ENCODE data around the gene CSTF3.
A peak's percentile ranks its signal among the peaks of the same experiment; 100 is the strongest.
"Not testable (repeated sequence)": the region's sequence is repeated elsewhere in the genome, so short reads cannot be mapped to it uniquely, and the experiment has no call there.

CSTF3 gene

DNA sequence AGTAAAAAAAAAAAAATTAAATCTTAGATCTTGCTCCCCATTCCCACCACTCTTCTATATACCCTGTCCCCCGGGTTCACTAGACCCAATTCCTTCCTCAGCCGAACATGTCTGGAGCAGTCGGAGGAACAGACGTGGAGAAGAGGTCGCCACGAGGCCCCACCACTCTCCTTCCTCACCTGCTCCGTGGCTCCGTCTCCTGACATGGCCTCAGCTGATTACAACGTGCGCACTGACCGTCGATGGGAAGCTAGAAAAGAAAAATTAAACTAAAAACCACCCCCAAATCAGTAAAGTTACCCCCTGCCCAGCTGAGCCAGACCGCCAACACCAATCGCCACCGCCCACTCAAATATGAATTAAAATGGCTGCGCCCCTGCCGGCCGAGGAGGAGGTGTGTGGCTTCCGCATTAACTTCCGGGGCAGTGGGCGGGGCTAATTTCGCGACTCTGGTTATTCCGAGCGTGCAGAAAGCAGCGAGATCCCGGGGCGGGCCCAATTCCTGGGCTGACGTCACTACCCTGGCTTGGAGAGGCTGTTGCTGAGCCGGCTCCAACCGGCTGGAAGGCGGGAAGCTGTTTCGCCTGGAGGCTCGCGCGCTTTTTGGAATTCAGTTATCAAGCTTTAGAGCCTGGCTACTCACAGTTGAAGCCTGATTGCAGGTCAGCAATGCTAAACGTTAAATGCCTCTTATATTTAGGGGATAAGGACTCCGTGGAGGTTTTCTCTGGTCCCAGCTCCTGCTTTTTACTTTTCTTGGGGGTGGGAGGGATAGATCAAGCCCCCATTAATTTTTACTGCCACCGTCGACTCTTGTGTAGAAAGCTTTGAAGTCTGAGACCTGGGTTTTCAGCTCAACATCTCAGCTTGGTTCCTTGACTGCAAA is at the start of gene CSTF3:
TSS of gene CSTF3 (minus strand) at position 361 of the 886 bp plus-strand sequence. CDS start at position 206, 155 bp downstream.
- DNase-seq (ENCODE audit: low spot score): peak; percentile 99

DNA sequence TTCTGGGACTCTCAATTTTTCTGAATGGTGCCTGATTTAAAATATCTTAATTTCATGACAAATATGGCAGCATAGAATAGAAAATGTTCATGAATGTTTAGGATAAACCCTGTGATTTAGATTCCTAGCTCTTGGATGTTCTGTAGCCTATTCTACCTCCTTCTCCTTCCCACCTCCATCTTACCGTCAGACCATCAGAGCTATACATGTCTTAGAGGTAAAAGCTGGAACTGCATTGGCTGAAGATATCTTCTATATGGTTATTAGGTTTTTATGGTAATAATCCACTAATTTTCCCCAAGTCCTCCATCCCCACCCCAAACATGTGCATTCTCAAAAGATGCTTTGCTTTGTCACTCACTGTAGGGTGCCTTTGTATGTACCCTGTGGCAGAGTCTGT is 46.9 kb upstream of the CSTF3 start:
- DNase-seq (ENCODE audit: low spot score): no peak

DNA sequence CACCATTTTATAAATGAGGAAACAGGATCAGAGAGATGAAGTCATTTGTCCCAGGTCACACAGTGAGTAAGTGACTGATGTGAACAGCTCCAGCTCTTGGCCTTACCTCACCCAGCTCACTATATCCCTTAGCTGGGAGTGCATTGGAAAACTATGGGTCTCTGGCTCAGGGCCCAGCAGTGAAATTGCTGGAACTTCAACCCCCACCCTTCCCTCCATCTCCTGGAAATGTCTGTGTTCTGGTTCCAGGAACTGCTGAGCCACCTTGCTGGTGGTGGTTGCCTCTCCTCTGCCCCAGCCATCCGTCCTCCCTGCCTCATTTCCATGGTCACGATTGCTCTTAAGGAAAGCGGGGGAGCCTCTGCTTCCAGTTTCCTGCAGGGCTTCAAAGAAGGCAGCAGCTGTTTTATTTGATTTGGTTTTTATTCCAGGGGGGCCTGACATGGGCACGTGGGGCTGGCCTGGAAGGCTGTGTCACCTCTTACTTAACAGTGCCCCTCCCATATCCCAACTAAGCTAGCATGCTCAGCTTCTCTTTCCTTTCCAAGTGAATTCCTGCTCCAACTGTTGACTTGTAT is 46.2 kb upstream of the CSTF3 start:
- DNase-seq (ENCODE audit: low spot score): no peak

DNA sequence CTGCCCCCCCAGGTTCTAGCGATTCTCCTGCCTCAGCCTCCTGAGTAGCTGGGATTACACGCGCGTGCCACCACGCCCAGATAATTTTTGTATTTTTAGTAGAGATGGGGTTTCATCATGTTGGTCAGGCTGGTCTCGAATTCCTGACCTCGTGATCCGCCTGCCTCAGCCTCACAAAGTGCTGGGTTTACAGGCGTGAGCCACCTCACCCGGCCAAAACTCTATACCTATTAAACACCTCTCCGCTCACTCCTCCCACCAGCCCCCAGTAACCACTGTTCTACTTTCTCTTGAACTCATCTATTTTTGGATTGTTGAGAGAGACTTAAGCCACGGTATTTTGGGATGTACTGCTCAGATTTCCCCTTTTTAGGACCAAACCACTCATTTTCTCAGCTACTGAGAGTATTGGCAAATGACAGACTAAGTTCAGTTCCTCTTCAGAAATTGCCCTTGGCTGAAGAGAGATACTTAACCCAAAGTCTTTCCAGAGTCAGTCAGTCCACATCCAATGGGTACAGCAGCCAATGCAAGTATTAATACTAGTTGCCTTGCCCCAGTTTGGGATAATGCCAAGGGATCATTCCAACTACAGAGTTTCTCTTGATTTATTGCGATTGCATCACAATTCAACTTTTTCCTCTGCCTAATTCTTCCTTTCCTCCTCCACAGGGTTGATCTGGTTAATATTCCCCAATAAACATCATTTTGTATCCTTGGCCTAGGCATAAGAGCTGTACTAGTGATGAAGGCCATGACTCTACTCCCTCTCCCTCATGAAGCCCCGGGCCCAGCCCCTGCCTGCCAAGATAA is 36.8 kb upstream of the CSTF3 start:
- peak; percentile 10 for DNase-seq (ENCODE audit: low spot score)

GRCh38 chr11:33195462-33196173 is 34.3 kb upstream of the CSTF3 start:
- no peak for DNase-seq (ENCODE audit: low spot score)

DNA sequence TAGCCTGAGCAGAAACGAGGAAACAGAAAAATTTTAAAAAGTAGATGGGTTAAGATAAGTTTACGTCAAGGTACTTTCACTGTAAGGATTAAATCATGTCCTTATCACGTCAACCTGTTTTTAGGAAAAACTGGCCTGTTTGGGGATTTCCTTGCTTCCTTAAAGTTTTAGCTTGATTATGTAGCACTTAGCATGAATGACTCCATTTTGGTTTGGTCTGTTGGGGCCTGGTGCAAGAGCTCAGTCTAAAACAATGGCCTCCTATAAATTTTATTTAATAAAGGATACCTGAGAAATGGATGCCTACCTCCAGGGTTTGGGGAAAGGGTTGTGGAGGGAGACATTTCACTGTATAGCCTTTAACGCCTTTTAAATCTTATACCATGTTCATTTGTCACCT is 33.2 kb upstream of the CSTF3 start:
- no peak for DNase-seq (ENCODE audit: low spot score)

DNA sequence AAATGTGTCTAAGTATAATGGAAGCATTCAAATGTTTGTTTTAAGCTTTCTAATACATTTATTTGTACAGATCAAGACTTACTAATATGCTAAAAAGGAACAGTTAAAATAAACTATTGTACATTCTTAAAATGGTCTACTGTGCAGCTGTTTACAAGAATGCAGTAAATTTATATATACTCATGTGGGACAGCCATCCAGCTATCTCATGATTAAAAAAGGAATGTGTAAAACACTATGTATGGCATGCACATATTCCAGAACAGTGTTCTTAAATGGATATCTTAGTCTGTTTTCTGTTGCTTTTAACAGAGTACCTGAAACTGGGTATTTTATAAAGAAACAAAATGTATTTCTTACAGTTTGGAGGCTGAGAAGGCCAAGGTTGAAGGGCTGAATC is 30.2 kb upstream of the CSTF3 start:
- no peak for DNase-seq (ENCODE audit: low spot score)

DNA sequence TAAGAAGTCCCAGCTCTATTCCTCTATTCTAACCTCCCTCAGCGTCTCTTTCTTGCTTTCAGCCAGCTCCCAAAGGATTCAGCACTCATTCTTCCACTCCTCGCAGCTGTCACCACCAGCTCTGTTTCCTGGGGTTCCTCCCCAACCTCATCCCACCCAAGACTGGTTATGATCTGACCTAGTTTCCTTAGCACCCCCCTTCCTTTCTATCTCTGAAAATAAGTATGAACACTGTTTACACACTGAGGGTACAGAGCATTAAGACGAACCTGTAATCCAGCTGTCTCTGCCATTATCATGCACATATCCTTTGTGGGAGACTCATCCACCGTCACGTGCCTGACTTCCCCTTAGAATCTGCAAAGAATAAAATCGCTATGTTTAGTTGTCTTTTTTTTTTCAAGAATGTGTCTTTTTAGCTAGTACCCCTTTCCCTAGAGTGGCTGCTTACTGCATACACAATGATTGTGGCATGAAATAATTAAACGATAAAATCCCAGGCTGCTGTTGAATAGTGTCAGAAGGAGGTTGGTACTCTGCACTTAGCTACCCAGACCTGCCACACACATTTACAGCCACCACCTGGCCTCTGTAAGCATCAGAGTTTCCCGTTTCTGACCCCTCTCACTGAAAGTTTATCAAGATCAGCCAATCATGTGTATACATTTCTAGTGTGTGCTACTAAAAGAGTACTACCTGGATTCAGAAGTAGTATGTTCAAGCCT is 26.9 kb upstream of the CSTF3 start:
- no peak for DNase-seq (ENCODE audit: low spot score)

GRCh38 chr11:33185756-33186155 is 24.5 kb upstream of the CSTF3 start:
- no peak for DNase-seq (ENCODE audit: low spot score)

GRCh38 chr11:33182246-33182878 is 21.1 kb upstream of the CSTF3 start:
- no peak for DNase-seq (ENCODE audit: low spot score)

DNA sequence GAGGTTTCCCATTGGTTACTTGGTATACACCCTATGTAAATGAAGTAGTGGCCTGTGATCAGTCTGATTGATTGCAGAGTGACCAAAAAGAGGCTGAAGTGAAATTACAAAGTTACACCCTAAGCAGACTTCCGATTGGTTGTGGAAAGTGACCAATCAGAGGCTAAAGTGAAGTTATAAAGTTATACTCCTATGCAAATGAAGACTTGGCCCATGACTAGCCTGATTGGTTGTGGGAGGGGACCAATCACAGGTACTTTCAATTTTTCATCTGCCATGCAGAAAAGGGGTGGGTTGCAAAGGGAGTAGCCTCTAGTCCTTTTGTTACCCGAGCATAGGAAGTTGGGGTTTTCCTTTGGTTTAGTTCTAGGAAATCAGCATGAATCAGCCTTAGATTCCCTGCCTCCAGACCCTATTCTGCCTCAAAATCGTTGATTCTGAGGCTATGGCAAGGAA is 18.1 kb upstream of the CSTF3 start:
- no peak for DNase-seq (ENCODE audit: low spot score)

DNA sequence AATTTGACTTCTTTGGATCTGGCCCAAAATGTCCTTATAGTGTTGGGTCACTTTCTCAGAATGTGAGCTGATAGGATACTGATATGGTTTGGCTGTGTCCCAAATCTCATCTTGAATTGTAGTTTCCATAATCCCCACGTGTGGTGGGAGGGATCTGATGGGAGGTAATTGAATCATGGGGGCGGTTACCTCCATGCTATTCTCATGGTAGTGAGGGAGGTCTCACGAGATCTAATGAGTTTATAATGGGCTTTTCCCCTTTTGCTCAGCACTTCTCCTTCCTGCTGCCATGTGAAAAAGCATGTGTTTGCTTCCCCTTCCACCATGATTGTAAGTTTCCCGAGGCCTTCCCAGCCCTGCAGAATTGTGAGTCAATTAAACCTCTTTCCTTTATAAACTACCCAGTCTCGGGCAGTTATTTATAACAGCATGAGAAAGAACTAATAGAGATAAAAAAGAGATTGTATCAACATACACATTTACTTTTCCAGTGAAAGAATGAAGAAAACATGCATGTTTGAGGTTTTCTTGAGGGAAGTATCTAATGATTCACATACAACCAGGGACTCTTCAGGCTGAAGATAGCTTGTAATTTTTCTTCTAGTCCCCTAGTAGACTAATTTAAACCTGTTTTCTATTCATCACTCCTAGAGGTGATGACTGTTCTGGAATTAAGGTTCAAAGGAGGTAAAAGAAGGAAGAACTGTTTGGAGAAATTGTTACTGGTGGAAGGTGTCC is 17.3 kb upstream of the CSTF3 start:
- DNase-seq (ENCODE audit: low spot score): no peak

DNA sequence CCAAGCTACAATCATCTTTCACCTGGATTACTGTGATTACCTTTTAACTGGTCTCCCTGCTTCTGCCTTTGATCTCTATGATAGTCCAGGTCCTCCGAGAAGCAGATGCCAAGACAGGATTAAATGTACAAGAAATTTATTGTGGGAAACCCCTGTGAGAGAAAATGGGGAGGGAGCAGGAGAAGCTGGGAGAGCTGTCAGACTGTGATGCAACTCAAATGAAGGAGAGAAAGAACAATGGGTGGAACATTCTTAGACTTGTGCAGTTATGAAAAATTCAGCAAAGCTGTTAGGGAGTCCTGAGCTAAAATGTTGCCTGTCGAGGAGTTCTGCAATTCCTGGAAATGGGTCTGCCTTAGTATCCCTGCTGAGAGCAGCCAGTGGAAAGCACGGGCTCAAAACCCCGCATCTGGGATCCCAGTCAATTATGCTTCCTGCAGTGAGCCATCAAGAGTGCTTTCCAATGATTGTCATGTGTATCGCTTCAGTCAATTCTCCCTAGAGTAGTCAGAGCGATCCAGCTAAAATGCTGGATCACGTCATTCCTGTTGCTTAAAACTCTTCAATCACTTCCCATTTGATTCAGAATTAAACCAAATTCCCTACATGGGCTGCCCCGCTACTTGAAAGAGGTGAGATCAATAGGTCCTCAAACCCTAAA is 16.5 kb upstream of the CSTF3 start:
- DNase-seq (ENCODE audit: low spot score): no peak

DNA sequence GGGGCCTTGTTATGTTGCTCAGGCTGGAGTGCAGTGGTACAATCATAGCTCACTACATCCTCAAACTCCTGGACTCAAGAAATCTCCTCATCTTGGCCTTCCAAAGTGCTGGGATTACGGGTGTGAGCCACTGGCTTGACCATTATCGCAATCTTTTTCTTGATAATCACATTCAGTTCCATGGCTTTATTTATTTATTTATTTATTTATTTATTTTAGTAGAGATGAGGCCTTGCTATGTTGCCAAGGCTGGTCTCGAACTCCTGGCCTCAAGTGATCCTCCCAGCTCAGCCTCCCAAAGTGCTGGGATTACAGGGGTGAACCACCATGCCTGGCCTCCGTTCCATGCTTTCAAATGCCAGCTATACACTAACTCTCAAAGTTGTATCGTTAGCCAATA is 15.5 kb upstream of the CSTF3 start:
- not testable (repeated sequence) for DNase-seq (ENCODE audit: low spot score)

GRCh38 chr11:33172996-33173395 is 11.7 kb upstream of the CSTF3 start:
- DNase-seq (ENCODE audit: low spot score): no peak

- DNase-seq (ENCODE audit: low spot score): no peak
These were observed 11.1 kb upstream of the CSTF3 start for GRCh38 chr11:33172345-33172744.

DNA sequence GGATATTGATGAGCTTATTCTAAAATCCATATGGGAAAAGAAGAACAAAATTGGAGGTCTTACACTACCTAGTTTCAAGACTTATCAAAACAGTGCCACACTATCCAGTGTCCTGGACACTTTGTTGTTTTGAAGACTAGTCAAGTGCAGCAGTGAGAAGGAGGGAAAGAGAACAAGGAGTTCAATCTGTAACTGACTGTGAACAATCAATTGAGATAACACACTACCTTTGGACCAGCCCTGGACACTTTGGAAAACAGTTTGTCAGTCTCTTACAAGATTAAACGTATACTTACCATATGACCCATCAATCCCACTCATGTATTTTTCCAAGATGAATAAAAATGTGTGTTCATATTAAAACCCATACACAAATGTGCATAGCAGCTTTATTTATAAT is 10.0 kb upstream of the CSTF3 start:
- no peak for DNase-seq (ENCODE audit: low spot score)

DNA sequence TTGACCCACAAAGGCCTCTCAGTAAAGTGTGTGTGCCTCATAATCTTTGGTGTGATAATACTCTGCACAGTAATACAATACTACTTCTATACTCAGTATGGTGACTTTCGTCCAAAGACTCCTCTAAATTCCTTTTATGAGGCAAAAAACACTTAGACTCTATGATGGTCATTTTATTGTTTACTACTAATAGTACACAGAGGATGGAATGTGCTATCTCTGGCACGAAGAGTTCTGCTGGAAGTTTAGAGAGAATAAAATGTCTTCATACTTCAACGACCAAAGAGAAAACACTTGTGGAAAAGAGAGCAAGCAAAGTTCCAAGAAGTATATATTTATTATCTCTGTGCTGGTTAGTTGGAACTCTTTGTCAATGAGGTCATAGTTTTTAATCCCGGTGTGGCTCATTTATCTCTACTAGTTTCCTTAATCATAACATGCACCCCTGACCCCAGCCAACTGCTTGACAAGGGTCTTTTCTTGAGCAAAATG is 7.5 kb upstream of the CSTF3 start:
- no peak for DNase-seq (ENCODE audit: low spot score)

- DNase-seq (ENCODE audit: low spot score): no peak
These were observed 1.6 kb upstream of the CSTF3 start for GRCh38 chr11:33162831-33163230.
